PC-3 (cell line): Measurements from ENCODE around the gene PBX2.

ENCODE experiments used
- CTCF ChIP-seq: fragments of 300-600 bp; sonication (generic); conservative IDR thresholded peaks from 2 replicates; pipeline ENCODE4 v1.5.1; 2017; ENCODE audit warnings: antibody characterized with exemption, low read depth, mild to moderate bottlenecking, low read length
- EZH2 ChIP-seq: fragments of 300-600 bp; sonication (generic); IDR thresholded peaks from one replicate; pipeline ENCODE4 v1.6.1; 2017; ENCODE audit warnings: antibody characterized with exemption, mild to moderate bottlenecking, low read length; ENCODE audit not compliant: unreplicated experiment

GRCh38 chr6:32167154-32167760, 22.7 kb downstream of the PBX2 start:
- TF ChIP-seq CTCF (no peak), EZH2 (no peak)
